Tibial nerve (tissue), 4 donors: ENCODE data around the gene SLC29A3. TPM values are rescaled to one million over a fixed set of nuclear protein-coding genes. Genes with fewer than 3 reads are reported as not detected.

ENCODE experiments used
- DNase-seq, 2 donors: peaks; one replicate each; pipeline ENCODE4 v3.0.0-alpha.2; 2019; ENCODE audit warnings: low spot score in 2 of 2
- H3K27ac ChIP-seq, 4 donors: fragments of 200-600 bp; sonication (generic) in 3 of 4; one replicate each; pipeline ENCODE4 v1.5.1; 2017 to 2019; ENCODE audit warnings: mild to moderate bottlenecking in 1 of 4
- H3K27me3 ChIP-seq, 2 donors: fragments of 200-600 bp; sonication (generic) in 1 of 2; one replicate each; pipeline versions ENCODE4 v1.5.1 to v1.6.0; 2017 to 2019
- H3K36me3 ChIP-seq, 3 donors: fragments of 200-600 bp; sonication (generic); one replicate each; pipeline ENCODE4 v1.5.1; 2018 to 2019
- H3K4me1 ChIP-seq, 4 donors: fragments of 200-600 bp; sonication (generic) in 3 of 4; one replicate each; pipeline ENCODE4 v1.5.1; 2017 to 2019
- H3K4me3 ChIP-seq, 4 donors: fragments of 200-600 bp; sonication (generic) in 3 of 4; one replicate each; pipeline ENCODE4 v1.5.1; 2017 to 2019; ENCODE audit warnings: mild to moderate bottlenecking in 1 of 4, moderate library complexity in 1 of 4
- H3K9me3 ChIP-seq, 4 donors: fragments of 200-600 bp; sonication (generic) in 3 of 4; one replicate each; pipeline ENCODE4 v1.5.1; 2017 to 2019
- CTCF ChIP-seq, 5 experiments: fragments of 200-600 bp in 3 of 5; fragments of 450-650 bp in 2 of 5; sonication (generic) in 3 of 5; IDR thresholded peaks; one replicate each; pipeline ENCODE4 v1.5.1; 2016 to 2019; ENCODE audit warnings: antibody characterized with exemption in 5 of 5, mild to moderate bottlenecking in 3 of 5, moderate library complexity in 2 of 5
- EP300 ChIP-seq, 2 donors: sonication (generic); formaldehyde crosslinking; IDR thresholded peaks; one replicate each; pipeline ENCODE4 v1.6.1; 2017; ENCODE audit warnings: antibody characterized with exemption in 2 of 2, mild to moderate bottlenecking in 1 of 2
- POLR2A ChIP-seq, 2 donors: fragments of 450-650 bp; IDR thresholded peaks; one replicate each; pipeline ENCODE4 v1.6.1; 2017; ENCODE audit warnings: antibody characterized with exemption in 2 of 2, mild to moderate bottlenecking in 2 of 2, moderate library complexity in 2 of 2
- WGBS, 2 donors: methylation state at CpG; one replicate each; pipeline ENCODE4 v1.1.5; 2018; 5-methylcytosine and 5-hydroxymethylcytosine counted together
- total RNA-seq, 4 donors: library from RNA; depleted of rRNA; stranded (reverse); fragments of >200 nt; gene quantifications; one replicate each; pipeline ENCODE4 v1.1.0, GENCODE V29; 2016

The SLC29A3 gene
- total RNA-seq, 4 donors from 2014 or later, result 6.5 to 10.1 (median 7.4) TPM

GRCh38 chr10:71321386-71321785, 2.3 kb downstream of the SLC29A3 start:
- peaks cover 0 to 41% (median 0%) of the 10 kb centered on the region in 3 donors for H3K36me3 ChIP-seq
- no peak for DNase-seq
- H3K27me3 ChIP-seq, result no peaks in the 10 kb centered on the region
- peaks cover 0 to 20% (median 5%) of the 10 kb centered on the region in 4 donors for H3K4me1 ChIP-seq
- no peak for TF ChIP-seq EP300 (IDR thresholded peaks at IDR 0.05)
- no peak for TF ChIP-seq POLR2A (IDR thresholded peaks at IDR 0.05)
- TF ChIP-seq CTCF (IDR thresholded peaks at IDR 0.05), result no peak
- no peak overlapping the region for H3K4me3 ChIP-seq
- no peaks in the 10 kb centered on the region for H3K9me3 ChIP-seq
- no peak overlapping the region for H3K27ac ChIP-seq
- WGBS, 2 donors, result 92% methylated on average over 1 of the region's 1 CpG; no CpG with 5 or more reads in 1 of the 2 donors

- peaks cover 0 to 20% (median 5%) of the 10 kb centered on the region in 4 donors for H3K4me1 ChIP-seq
- 77 to 85% methylated on average over 4 of the region's 4 CpGs for WGBS, 2 donors
- no peaks in the 10 kb centered on the region for H3K9me3 ChIP-seq
- H3K4me3 ChIP-seq, result no peak overlapping the region
- TF ChIP-seq POLR2A (IDR thresholded peaks at IDR 0.05), result no peak
- no peak for TF ChIP-seq CTCF (IDR thresholded peaks at IDR 0.05)
- TF ChIP-seq EP300 (IDR thresholded peaks at IDR 0.05), result no peak
- H3K36me3 ChIP-seq, result peaks cover 0 to 61% (median 0%) of the 10 kb centered on the region in 3 donors
- no peak overlapping the region for H3K27ac ChIP-seq
- no peaks in the 10 kb centered on the region for H3K27me3 ChIP-seq
- DNase-seq, result no peak
Observed at GRCh38 chr10:71323407-71323806, 4.3 kb downstream of the SLC29A3 start.

DNA sequence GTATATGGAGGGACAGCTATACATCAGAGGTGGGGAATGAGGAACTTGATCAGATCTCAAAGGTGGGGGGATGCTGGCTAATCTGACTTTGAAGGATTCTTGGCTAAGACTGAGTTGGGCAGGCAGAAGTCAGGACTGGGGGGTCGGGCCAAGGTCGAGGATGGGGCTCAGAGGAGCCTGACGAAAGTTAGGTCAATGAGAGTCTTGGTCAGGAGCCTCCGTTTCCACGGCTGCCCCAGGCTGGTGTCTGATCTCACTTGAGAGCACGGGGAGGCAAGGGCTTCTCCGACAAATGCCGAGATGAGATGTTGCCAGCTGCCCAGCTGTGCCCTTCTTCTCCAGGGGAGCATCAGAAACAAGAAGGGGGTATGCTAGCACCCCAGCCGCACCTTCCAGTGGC, 5.7 kb downstream of the SLC29A3 start:
- Histone ChIP-seq H3K27ac (no peak overlapping the region), H3K9me3 (no peaks in the 10 kb centered on the region), H3K36me3 (peaks cover 0 to 70% (median 0%) of the 10 kb centered on the region in 3 donors), H3K4me1 (peaks cover 0 to 11% (median 4%) of the 10 kb centered on the region in 4 donors), H3K27me3 (no peaks in the 10 kb centered on the region), H3K4me3 (no peak overlapping the region)
- WGBS, 2 donors, result 83 to 85% methylated on average over 9 of the region's 9 CpGs
- DNase-seq, result no peak
- no peak for TF ChIP-seq CTCF (IDR thresholded peaks at IDR 0.05)

DNA sequence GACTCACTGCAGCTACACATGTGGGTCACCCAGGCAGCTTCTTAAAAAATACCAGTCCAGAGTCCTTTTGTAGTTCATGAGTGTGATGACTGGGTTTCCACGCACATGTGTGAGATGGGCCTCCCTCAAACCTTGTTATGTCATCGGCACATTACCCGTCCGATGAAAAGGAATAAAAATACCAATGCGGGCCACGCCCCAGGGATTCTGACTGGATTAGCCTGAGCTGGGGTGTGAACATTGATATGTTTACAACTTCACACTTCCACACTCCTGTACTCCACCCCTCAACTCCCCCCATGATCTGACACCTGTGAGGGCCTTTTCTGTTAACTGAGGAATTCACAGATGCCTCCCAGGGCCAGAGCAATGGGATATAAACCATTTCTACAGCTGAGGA, 6.2 kb downstream of the SLC29A3 start:
- 75 to 77% methylated on average over 6 of the region's 6 CpGs for WGBS, 2 donors
- Histone ChIP-seq H3K9me3 (no peaks in the 10 kb centered on the region), H3K4me1 (peaks cover 0 to 6% (median 2%) of the 10 kb centered on the region in 4 donors), H3K36me3 (peaks cover 0 to 75% (median 0%) of the 10 kb centered on the region in 3 donors), H3K4me3 (no peak overlapping the region), H3K27ac (no peak overlapping the region), H3K27me3 (no peaks in the 10 kb centered on the region)
- DNase-seq, result no peak
- TF ChIP-seq POLR2A (IDR thresholded peaks at IDR 0.05) (no peak), EP300 (IDR thresholded peaks at IDR 0.05) (no peak), CTCF (IDR thresholded peaks at IDR 0.05) (no peak)

- WGBS, 2 donors, result 75 to 86% methylated on average over 16 of the region's 16 CpGs
- H3K4me3 ChIP-seq, result no peak overlapping the region
- no peak overlapping the region for H3K27ac ChIP-seq
- TF ChIP-seq CTCF (IDR thresholded peaks at IDR 0.05), result no peak
- no peak for TF ChIP-seq EP300 (IDR thresholded peaks at IDR 0.05)
- no peak for TF ChIP-seq POLR2A (IDR thresholded peaks at IDR 0.05)
- H3K36me3 ChIP-seq, result peaks cover 0 to 76% (median 0%) of the 10 kb centered on the region in 3 donors
- no peaks in the 10 kb centered on the region for H3K9me3 ChIP-seq
- no peak for DNase-seq
- H3K27me3 ChIP-seq, result no peaks in the 10 kb centered on the region
- no peaks in the 10 kb centered on the region for H3K4me1 ChIP-seq
Observed at GRCh38 chr10:71326464-71326881, 7.4 kb downstream of the SLC29A3 start.
